HCT116 (cell line): ENCODE measurements around the gene CTU1. TPM values are rescaled to one million over a fixed set of nuclear protein-coding genes. Genes with fewer than 3 reads are reported as not detected.

ENCODE experiments used
- ATAC-seq: fragments of 200-7000 bp; cut with Tn5 transposase; 2 replicates; pipeline ENCODE4 v1.9.1; 2020; ENCODE audit warnings: mild to moderate bottlenecking, moderate library complexity
- BruUV-seq: library from RNA; stranded (reverse); fragments of 400-500 nt; replicated peaks from 2 replicates; lab custom pipeline; 2021; lab: Mats Ljungman, UMichigan
- CTCF ChIA-PET: fragments of 300-600 bp; sonication (Branson Sonifier 250); formaldehyde crosslinking; loops from one replicate; lab custom pipeline; 2021; ENCODE audit warnings: antibody characterized with exemption; lab: Charles Lee
- POLR2A ChIA-PET: fragments of 300-600, 350-600 bp; sonication (Branson Sonifier 250); formaldehyde crosslinking; loops from one replicate; lab custom pipeline; 2021; ENCODE audit warnings: antibody characterized with exemption; lab: Charles Lee
- RAD21 ChIA-PET, 2 experiments: fragments of 300-600 bp; sonication (Branson Sonifier 250); formaldehyde crosslinking; loops; one replicate each; lab custom pipeline; 2023; ENCODE audit warnings: low total read pairs in 2 of 2; ENCODE audit not compliant: uncharacterized antibody in 2 of 2, unreplicated experiment in 2 of 2, low non-redundant PET in 1 of 2; lab: Charles Lee
- DNase-seq: peaks from one replicate; pipeline ENCODE4 v3.0.0-alpha.2; 2010; ENCODE audit warnings: low read depth, low spot score
- H2AFZ ChIP-seq: fragments of 200-600 bp; shearing (Covaris generic), sonication (generic); 2 replicates; pipeline ENCODE4 v1.6.1; 2017; ENCODE audit warnings: low read depth, mixed run types, mixed read lengths, antibody characterized with exemption, low read length; ENCODE audit not compliant: poor library complexity, severe bottlenecking
- H3K27ac ChIP-seq: 2 replicates; pipeline ENCODE4 v1.5.1; 2012; ENCODE audit warnings: low read depth, low read length
- H3K27me3 ChIP-seq: fragments of 200-600 bp; sonication (generic); 2 replicates; pipeline ENCODE4 v1.6.1; 2016; ENCODE audit warnings: mixed run types, low read length, mixed read lengths; ENCODE audit not compliant: insufficient read depth
- H3K36me3 ChIP-seq, 2 experiments: fragments of 200-500 bp in 1 of 2; fragments of 200-600 bp in 1 of 2; sonication (Bioruptor generic) in 1 of 2; sonication (generic) in 1 of 2; 2 replicates each; pipeline versions ENCODE4 v1.5.1 to v1.6.1; 2014 to 2016; ENCODE audit warnings: low read length in 2 of 2, inconsistent platforms in 1 of 2, mixed read lengths in 1 of 2, mixed run types in 1 of 2; ENCODE audit not compliant: insufficient read depth in 2 of 2, control insufficient read depth in 1 of 2
- H3K4me1 ChIP-seq, 2 experiments: fragments of 200-600 bp in 1 of 2; sonication (generic) in 1 of 2; 2 replicates each; pipeline versions ENCODE4 v1.5.1 to v1.6.1; 2012 to 2017; ENCODE audit warnings: low read length in 2 of 2, inconsistent platforms in 1 of 2, mild to moderate bottlenecking in 1 of 2, mixed read lengths in 1 of 2, mixed run types in 1 of 2, moderate library complexity in 1 of 2; ENCODE audit not compliant: insufficient read depth in 2 of 2, control insufficient read depth in 1 of 2
- H3K4me2 ChIP-seq: fragments of 200-600 bp; sonication (generic); 2 replicates; pipeline ENCODE4 v1.6.1; 2017; ENCODE audit warnings: mixed run types, low read length, mixed read lengths
- H3K4me3 ChIP-seq, 2 experiments: fragments of 200-600 bp in 1 of 2; sonication (generic) in 1 of 2; replicated peaks in 1 of 2; 2 replicates each; pipeline ENCODE4 v1.5.1; 2011 to 2016; ENCODE audit warnings: low read length in 2 of 2, control low read depth in 1 of 2, low read depth in 1 of 2, mild to moderate bottlenecking in 1 of 2, mixed read lengths in 1 of 2, mixed run types in 1 of 2
- H3K79me2 ChIP-seq: fragments of 200-600 bp; sonication (generic); 2 replicates; pipeline ENCODE4 v1.6.1; 2017; ENCODE audit warnings: mild to moderate bottlenecking, mixed run types, low read length, moderate library complexity, mixed read lengths; ENCODE audit not compliant: insufficient read depth
- H3K9ac ChIP-seq: fragments of 200-600 bp; sonication (generic); 2 replicates; pipeline ENCODE4 v1.6.1; 2016; ENCODE audit warnings: low read length, mixed read lengths
- H3K9me2 ChIP-seq: fragments of 200-600 bp; sonication (generic), shearing (Covaris generic); 2 replicates; pipeline ENCODE4 v1.6.1; 2017; ENCODE audit warnings: mixed run types, mild to moderate bottlenecking, moderate library complexity; ENCODE audit not compliant: insufficient read depth
- H3K9me3 ChIP-seq, 2 experiments: fragments of 200-500 bp in 1 of 2; fragments of 200-600 bp in 1 of 2; sonication (Bioruptor generic) in 1 of 2; sonication (generic) in 1 of 2; 2 replicates each; pipeline ENCODE4 v1.6.1; 2014 to 2017; ENCODE audit warnings: low read length in 2 of 2, mixed read lengths in 2 of 2, inconsistent platforms in 1 of 2, low read depth in 1 of 2, mild to moderate bottlenecking in 1 of 2, mixed run types in 1 of 2, moderate library complexity in 1 of 2; ENCODE audit not compliant: control insufficient read depth in 1 of 2, insufficient read depth in 1 of 2
- H4K20me1 ChIP-seq: fragments of 200-600 bp; sonication (generic), shearing (Covaris generic); 2 replicates; pipeline ENCODE4 v1.6.1; 2017; ENCODE audit warnings: mixed run types, mild to moderate bottlenecking, moderate library complexity; ENCODE audit not compliant: insufficient read depth
- CBX3 ChIP-seq: IDR thresholded peaks from 2 replicates; pipeline ENCODE4 v1.6.1; 2012; ENCODE audit warnings: low read depth
- CEBPB ChIP-seq: IDR thresholded peaks from 2 replicates; pipeline ENCODE4 v1.6.1; 2012; ENCODE audit warnings: low read depth
- EGR1 ChIP-seq: IDR thresholded peaks from 2 replicates; pipeline ENCODE4 v1.6.1; 2012; ENCODE audit warnings: low read depth
- EZH2phosphoT487 ChIP-seq: fragments of 200-600 bp; IDR thresholded peaks from 2 replicates; pipeline ENCODE4 v1.6.1; 2018; ENCODE audit warnings: antibody characterized with exemption, borderline replicate concordance
- FOSL1 ChIP-seq: IDR thresholded peaks from 2 replicates; pipeline ENCODE4 v1.6.1; 2012; ENCODE audit warnings: low read depth
- MAX ChIP-seq: IDR thresholded peaks from 2 replicates; pipeline ENCODE4 v1.6.1; 2012
- RAD21 ChIP-seq: IDR thresholded peaks from 2 replicates; pipeline ENCODE4 v1.6.1; 2012; ENCODE audit warnings: low read depth, mild to moderate bottlenecking
- REST ChIP-seq: IDR thresholded peaks from 2 replicates; pipeline ENCODE4 v1.6.1; 2012; ENCODE audit warnings: low read depth
- TCF7L2 ChIP-seq: IDR thresholded peaks from 2 replicates; pipeline ENCODE4 v1.7.0; 2011; ENCODE audit warnings: borderline replicate concordance, inconsistent platforms; ENCODE audit not compliant: insufficient read depth, insufficient read length; ENCODE audit errors: extremely low read depth
- ZFX ChIP-seq: fragments of 450-650 bp; IDR thresholded peaks from 2 replicates; pipeline ENCODE4 v1.6.1; 2017
- ZNF274 ChIP-seq: fragments of 200-500 bp; sonication (Bioruptor generic); IDR thresholded peaks from 2 replicates; pipeline ENCODE4 v1.6.1; 2014; ENCODE audit warnings: mild to moderate bottlenecking, low read depth, low read length, inconsistent platforms
- intact Hi-C: fragments of 100-400 bp; cut with micrococcal nuclease; formaldehyde crosslinking; loops from 2 replicates; pipeline ENCODE4 v1.10.0; 2022
- total RNA-seq: library from RNA; stranded (reverse); gene quantifications from one replicate; pipeline ENCODE4 v1.2.1, GENCODE V29; 2021; ENCODE audit not compliant: unreplicated experiment

The CTU1 gene
- total RNA-seq, 1 experiment from 2014 or later, result 14.0 TPM

- H3K9me3 ChIP-seq, result no peaks in the 10 kb centered on the region
- CTCF ChIA-PET, result no interaction called here
- POLR2A ChIA-PET, result no interaction called here
- H3K9ac ChIP-seq, result no peak overlapping the region
- DNase-seq, result no peak
- peaks cover 0 to 8% of the 10 kb centered on the region in 2 experiments; a peak in 1 of 4 replicates for H3K4me1 ChIP-seq
- intact Hi-C loops, result no loop called here
- RAD21 ChIA-PET, result no interaction called here
- BruUV-seq, result no TSS peak
- no peaks in the 10 kb centered on the region for H3K79me2 ChIP-seq
- no peaks in the 10 kb centered on the region for H3K36me3 ChIP-seq
- TF ChIP-seq ZFX (no peak), TCF7L2 (no peak), CBX3 (no peak), ZNF274 (no peak), EZH2phosphoT487 (no peak), FOSL1 (no peak), RAD21 (no peak), MAX (no peak), REST (no peak), CEBPB (no peak), EGR1 (no peak)
- no peak overlapping the region for H3K27ac ChIP-seq
- H3K4me2 ChIP-seq, result no peak overlapping the region
- H3K27me3 ChIP-seq, result no peaks in the 10 kb centered on the region
- H2AFZ ChIP-seq, result no peak overlapping the region
- no peaks in the 10 kb centered on the region for H3K9me2 ChIP-seq
- ATAC-seq, result no peak
- H3K4me3 ChIP-seq, result no peak overlapping the region
- no peaks in the 10 kb centered on the region for H4K20me1 ChIP-seq
Measured at GRCh38 chr19:51119611-51120010, 11.4 kb upstream of the CTU1 start.
